GM12874 (cell line): Measurements from ENCODE around the gene PADI6.

Experiments used
- CTCF ChIP-seq: IDR thresholded peaks from 2 replicates; pipeline ENCODE4 v1.5.1; 2011; ENCODE audit warnings: low read depth, mild to moderate bottlenecking, control low read depth, low read length, moderate library complexity; ENCODE audit not compliant: insufficient read depth

Gene PADI6

GRCh38 chr1:17412093-17412870, 40.3 kb downstream of the PADI6 start:
- TF ChIP-seq CTCF = no peak

DNA sequence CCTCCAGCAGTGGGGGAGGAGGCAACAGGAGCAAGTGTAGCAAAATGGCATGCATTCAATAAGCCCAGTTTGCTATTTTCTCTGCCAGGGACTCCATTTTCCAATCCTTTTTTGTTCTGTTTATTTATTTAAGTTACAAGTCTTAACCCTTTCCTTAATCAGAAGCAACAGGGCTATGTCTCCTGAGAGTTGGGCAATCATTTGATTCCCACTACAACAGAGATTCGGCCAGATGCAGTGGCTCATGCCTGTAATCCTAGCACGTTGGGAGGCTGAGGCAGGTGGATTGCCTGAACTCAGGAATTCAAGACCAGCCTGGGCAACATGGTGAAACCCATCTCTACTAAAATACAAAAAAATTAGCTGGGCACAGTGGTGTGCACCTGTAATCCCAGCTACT, 42.0 kb downstream of the PADI6 start:
- TF ChIP-seq CTCF = no peak

GRCh38 chr1:17416389-17416788, 44.4 kb downstream of the PADI6 start:
- no peak for TF ChIP-seq CTCF

GRCh38 chr1:17419626-17420328, 47.8 kb downstream of the PADI6 start:
- TF ChIP-seq CTCF = peak; percentile 99

GRCh38 chr1:17420391-17420918, 48.5 kb downstream of the PADI6 start:
- TF ChIP-seq CTCF = no peak

DNA sequence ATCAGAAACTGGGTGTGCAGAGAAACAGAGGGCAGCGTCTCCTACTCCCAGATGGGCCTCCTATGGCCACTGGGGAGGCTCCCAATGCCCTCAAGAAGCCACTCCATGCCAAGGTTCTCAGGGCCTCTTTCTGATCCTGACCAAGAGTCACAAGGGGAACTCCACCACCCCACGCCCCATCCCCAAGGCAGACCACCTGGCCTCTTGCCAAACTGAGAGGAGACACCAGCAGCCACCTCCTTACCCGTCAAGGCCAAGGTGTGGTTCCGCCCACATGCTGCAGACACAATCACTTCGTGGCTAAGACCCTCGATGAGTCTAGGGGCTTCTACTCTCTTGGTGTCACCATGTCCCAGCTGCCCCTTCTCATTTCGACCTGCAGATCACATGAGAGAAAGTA, 50.5 kb downstream of the PADI6 start:
- TF ChIP-seq CTCF = no peak

DNA sequence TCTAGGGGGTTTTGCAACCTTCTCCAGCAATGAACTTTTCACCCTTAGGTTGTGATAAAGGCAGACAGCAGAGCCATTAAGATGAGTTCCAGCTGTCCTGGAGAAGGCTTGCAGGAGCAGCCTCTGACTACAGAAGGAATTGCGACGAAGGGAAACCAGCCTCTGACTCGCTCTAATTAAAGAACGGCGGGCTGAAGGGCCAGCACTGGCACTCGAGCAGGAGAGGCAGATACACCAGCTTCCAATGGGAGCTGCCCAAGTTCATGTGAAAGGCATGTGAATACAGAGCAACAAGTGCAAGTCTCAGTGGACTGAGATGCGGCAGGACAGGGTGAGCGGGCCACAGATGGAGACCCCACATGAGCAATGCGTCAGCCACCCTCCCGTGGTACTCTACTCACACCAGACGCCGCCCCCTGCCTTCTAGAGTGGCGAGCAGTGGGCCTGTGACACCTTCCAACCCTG, 51.8 kb downstream of the PADI6 start:
- TF ChIP-seq CTCF = no peak
